GM18519 (cell line): ENCODE results near the gene CFAP61.

Source experiments
- ATAC-seq: cut with Tn5 transposase; IDR thresholded peaks from one replicate; pipeline ENCODE4 v1.9.1; 2021; ENCODE audit warnings: mild to moderate bottlenecking, moderate library complexity; ENCODE audit not compliant: unreplicated experiment, low FRiP score

CFAP61 gene

DNA sequence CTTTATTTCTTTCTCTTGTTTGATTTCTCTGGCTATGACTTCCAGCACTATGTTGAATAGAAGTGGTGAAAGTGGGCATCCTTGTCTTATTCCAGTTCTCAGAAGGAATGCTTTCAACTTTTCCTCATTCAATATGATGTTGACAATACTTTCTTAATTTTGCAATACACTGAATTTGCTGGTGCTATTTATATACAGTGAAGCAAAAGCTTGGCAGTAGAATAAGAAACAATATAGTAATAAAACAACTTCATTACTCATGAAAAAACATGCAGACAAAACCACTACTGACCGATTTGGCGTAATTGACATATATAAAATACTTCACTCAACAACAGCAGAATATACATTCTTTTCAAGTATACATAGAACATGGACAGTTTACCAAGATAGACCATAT lies 96.4 kb downstream of the CFAP61 start:
- no peak for ATAC-seq

DNA sequence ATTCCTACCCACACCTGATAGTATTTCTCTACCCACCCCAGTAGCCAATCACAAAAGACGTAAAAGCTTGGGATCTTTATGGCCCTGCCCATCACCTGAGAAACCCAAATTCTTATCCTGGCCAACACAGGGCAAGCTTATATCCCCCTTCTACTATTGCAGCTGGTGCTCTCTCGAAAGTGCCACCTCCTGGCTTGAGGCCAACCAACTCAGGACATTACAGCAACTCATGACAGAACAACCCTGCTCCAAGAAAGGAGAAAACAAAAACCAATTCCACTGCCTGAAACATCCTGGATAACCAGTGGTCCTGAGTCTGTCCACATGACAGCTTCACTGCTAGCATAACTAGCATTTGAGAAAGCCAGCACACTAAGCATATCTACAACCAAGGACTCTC lies 97.9 kb downstream of the CFAP61 start:
- ATAC-seq, result no peak

DNA sequence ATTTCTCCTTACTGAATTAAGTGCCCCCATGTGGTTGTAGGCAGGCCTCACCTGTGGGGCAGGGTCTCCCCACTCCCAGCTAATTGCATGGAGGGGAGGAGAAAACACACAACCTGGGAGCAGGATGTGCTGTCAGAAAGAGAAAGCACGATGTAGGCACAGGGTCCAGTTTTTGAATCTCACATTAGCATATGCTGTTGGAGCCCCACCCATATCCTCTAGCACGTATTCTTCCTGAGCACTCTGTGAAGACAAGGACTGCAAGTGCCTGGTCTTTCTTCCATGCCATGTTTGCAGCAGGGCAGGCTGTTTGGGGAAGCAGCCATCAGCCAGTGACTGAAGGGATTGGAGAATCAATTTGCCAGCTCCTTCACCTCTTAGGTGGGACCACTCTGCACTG lies 108.2 kb downstream of the CFAP61 start:
- no peak for ATAC-seq

DNA sequence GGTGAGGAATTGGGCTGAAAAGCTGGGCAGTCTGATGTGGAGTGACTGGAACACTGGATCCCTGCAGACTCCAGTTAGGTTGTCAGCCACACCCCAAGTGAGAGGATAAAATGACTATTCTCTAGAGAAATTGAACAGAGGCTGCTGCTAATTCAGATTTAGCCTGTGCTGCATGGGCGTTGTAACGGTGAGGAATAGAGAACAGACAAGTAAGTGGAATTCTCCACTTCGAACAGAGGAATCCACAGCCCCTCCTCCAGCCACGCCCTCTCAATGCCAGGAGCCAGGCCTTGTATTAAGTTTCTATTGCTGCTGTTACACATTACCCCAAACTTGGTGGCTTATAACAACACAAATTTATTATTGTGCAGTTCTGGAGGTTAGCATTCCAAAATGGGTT lies 109.3 kb downstream of the CFAP61 start:
- ATAC-seq, result no peak

DNA sequence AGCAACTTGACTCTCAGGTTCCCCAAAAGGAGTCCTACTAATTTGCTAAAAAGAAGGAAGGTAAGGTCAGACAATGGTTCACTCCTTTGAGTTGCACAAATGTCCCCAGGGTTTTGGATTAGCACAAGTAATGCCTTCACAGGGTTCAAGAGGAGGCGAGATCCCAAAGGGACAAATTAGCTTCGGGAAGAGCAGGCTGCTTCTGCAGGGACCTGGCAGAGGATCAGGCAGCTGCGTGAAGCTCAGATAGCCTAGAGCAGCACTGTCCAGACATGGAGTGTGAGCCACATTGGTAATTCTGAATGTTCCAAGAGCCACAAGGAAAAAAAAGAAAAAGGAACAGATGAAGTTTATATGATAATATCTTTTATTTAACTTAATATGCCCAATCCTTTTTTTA lies 115.4 kb downstream of the CFAP61 start:
- ATAC-seq, result no peak

DNA sequence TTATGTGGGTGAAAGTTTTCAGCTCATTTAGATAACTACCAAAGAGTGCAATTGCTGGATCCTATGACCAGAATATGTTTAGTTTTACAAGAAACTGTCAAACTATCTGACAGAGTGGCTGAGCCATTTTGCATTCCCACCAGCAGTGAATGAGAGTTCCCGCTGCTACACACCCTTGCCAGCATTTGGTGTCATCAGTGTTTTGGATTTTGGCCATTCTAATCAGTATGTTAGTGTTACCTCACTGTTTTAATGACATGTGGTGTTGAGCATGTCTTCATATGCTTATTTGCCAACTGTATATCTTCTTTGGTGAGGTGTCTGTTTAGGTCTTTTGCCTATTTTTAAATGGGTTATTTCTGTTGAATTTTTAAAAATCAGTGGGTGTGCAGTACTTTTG lies 120.9 kb downstream of the CFAP61 start:
- no peak for ATAC-seq

DNA sequence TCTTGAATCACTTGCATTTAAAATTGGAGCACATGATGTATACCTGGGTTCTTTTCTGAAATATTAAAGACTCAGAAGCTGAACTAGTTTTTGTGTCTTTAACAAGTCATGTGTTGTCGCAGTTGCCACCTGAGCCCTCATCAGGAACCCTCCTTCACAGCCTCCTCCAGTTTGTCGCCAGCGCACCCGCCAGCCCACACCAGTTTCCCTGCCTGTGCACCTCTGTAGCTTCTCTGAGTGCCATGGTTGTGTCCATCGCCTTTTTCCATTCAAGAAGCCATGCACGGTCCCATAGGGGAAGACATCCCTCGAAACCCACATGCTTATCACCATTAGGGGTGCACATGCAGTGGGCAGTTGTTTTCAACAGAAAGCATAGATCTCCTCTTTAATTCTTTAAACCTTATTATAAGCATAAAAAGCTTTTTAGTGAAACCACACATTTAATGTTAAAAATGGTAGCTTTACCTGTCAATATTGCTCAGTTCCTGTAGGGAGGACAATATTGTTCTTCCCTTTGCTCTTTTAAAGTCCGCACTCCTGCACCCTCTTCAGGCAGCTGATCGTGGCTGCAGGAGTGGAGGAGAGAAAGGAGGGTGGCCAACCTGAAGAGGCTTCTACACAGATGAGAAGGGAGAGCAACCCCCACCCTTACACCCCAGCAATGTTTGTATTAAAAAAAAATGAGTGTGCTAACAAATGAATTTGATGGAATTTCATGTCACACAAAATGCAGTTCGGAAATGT lies 121.9 kb downstream of the CFAP61 start:
- no peak for ATAC-seq

DNA sequence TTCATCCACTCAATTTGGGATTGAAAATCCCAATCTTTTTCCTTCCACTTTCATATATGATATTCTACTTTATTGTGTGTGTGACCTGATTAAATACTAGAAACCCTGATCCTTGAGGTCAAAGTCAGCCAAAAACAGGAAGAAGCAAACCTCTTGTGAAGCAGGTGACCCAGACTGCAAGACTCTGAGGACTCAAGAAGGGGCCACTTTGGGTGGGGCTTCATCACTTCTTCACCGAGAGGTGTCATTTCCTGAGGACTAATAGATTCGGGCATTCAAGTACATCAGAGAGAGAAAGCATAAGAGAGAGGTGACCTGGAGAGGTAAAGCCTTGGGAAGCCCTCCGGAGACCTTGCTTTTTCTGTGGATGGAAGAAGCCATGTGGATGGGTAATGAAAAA lies 129.0 kb downstream of the CFAP61 start:
- ATAC-seq, result no peak

DNA sequence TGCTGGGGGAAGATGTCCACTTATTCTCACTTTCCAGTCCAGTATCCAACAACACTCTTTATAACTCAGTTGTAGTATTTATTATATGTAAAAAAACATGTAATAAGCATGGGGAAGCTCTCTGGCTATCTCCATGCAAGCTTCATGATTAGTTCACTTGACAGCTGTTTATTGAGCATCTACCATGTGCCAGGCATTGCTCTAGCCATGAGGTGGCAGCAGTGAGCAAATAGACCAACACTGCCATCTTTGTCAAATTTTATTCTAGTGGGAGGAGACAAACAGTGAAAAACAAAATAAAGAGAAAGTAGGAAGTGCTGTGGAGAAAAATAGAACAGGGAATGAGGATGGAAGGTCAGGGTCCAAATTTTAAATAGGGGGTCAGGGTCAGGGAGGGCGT lies 131.8 kb downstream of the CFAP61 start:
- ATAC-seq, result no peak

DNA sequence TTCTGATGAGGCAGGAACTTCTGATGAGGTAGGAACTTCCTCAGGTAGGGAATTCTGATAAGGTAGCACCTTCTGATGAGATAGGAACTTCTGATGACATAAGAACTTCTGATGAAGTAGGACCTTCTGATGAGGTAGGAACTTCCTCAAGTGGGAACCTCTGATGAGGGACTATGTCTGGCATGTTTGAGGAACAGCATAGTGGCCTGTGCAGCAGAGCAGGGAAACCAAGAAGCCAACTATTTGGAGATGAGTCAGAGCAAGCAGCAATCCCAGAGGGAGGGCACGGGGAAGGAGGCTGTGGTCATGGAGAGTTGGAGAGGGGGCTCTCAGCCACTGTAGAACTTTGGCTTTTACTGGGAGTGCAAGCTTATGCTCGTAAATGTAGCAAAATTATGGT lies 132.4 kb downstream of the CFAP61 start:
- ATAC-seq, result no peak

DNA sequence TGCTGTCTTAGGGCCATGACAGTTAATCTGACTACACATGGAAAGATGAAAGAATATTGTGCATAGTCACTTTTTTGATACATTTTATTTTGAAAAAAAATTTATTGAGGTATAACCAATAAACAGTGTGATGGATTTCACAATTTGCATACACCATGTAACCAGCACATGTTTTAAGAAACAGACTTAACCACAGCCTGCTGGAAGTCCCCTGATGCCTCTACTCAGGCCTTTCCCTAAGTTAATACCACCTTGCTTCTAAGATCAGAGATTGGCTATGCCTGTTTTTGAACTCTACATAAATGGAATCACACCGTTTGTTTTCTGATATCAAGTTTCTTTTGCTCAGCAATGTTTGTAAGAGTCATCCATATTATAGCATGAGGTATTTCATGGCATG lies 136.3 kb downstream of the CFAP61 start:
- ATAC-seq, result no peak

DNA sequence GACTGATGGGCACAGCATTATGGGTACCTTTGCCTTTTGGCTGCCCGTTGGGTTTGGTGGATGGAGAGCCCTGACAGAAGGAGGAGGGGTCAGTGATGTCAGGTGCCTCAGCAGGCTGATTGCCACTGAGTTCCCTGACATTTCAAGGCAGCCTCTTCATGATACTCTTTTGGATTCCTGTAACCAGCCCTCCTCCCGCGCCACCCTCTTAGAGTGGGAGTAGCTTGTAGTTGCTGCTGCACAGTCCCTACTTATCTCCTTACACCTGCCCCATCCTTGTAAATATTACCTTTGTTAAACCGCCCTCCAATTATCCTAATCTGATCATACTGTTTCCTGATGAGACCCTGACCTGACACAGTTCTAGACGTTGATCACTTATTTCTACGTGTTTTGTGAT lies 140.0 kb downstream of the CFAP61 start:
- ATAC-seq, result no peak

DNA sequence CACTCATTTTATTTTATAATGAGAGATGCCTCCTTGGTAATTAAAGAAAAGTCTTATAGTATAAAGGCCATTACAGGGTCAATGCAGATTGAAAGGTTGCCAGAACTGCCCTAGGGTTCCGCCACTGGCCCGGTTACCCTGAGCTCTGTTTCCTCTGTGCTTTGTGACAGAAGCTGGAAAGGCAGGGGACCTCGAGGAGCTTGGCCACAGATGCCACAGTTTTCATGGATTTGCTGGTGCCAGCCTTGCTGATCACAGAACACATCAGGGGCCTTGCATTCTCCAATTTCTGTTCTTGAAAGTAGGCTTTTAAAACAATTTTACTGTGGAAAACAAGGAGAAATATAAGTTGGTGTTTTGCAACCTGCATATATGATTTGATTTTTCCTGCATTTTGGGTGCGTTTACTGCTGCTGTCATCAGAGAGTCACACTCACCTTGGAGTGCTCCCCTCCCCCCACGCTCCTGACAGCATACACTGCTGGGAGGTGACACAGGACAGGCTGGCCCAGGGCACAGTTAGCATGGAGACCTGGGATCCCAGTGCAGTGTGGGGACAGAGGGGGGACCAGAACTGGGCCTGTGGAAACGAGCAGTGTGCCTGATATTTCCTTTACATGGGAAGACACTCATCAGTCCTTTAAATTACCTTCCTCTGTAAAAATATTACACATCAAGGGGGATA lies 142.8 kb downstream of the CFAP61 start:
- no peak for ATAC-seq

DNA sequence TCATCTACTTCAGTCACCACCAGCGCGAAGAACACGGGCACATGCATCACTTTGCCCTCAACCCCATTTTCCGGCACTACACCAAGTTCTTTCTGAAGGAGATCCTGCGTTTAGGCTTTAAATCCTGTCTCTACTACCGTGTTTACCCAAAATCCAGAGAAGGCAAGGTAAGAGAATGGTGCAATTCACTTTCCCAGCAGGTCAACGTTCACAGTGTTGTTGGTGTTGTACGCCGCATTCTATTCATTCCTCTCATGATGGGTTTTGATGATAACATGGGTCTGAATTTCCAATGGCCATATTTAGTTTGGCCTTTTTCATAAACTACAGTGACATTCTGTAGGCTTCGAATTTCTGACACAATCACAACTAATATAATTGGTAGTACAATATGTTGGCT lies 144.3 kb downstream of the CFAP61 start:
- ATAC-seq, result no peak

DNA sequence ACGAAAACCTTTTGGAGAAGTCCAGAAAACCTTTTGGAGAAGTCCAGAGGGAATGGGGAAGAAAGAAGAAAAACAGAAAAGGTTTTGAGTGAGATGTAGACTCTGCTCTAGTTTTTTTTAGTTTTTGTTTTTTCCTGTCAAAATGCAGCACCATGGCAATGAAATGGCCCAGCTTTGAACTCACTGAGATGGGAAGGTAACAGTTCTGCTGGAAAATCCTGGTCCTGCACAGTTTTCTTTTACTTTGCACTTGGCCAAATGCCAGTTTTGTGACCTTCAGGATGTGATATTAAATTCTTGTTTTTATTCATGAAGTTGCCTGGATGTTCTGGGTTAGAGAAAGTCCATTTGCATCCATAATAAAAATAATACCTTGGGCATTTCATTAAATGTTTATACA lies 145.7 kb downstream of the CFAP61 start:
- no peak for ATAC-seq

DNA sequence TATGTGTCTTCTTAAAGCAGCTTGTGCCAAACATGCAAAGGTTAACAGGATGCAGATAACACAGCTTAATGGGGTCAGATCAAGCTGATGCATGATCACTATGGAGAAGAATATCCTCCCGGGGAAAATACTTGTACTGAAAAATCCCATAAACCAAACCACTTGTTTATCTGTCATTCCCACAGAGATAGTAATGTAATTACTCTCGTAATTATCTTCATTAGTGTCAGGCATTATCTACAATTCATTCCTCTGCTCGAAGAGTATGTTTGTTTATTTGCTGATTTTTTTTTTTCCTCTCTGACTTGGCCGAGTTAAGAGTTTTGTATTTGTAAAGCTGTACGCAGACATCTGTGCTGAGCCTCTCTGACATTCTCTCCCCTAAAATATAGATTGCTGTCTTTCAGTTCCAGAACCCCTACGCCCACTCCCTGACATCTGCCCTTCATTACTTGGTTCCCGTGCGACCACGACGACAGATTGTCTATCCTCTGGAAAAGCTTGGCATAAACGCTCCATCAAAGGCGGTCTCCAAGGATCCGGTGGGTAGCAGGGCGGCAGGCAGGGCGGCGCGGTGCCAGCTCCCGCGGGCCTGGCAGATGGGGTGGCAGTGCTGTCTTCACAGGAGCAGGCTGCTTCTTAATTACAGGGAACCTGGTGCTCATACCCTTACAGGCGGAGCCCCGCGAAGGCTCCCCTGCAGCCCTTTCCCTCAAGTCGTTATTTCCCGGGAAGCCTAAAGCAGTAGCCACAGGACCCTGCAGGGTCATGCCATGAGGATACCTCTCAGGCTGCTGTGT lies 147.2 kb downstream of the CFAP61 start:
- ATAC-seq, result no peak

DNA sequence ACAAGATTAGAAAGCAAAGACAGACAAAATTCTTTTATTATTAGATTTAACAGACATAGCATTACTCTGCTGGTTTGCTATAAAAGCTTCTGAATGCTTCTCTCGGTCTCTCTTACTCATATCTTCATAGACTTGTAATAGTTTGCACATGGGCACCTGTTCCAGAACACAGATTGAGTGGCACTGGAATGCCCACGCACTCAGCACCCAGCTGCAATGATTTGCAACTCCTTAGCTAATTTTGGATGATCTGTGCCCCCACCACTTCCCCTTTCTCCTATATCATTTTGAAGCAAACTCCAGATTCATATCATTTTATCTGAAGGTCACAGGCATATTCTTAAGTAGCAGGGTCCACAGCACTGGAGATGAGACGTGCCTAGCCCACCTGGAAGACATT lies 148.8 kb downstream of the CFAP61 start:
- no peak for ATAC-seq

DNA sequence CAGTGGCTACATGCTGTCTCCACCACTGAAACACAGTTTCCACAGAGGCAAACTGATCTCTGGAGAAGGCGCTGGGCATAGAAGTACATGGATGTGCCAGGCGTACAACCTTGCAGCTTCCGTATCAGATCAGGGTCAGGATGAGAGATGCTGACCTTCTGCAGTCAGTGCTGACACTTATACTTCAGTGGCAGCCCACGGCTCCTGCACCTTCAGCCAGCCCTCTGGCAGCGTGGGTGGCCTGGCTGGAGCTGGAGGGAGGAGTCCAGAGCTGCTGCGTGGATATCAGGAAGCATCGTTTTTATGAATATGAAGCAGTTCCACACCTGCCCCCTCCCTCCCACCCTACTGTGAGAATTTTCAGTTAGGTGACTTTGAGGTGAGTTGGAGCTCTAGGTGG lies 149.3 kb downstream of the CFAP61 start:
- no peak for ATAC-seq

DNA sequence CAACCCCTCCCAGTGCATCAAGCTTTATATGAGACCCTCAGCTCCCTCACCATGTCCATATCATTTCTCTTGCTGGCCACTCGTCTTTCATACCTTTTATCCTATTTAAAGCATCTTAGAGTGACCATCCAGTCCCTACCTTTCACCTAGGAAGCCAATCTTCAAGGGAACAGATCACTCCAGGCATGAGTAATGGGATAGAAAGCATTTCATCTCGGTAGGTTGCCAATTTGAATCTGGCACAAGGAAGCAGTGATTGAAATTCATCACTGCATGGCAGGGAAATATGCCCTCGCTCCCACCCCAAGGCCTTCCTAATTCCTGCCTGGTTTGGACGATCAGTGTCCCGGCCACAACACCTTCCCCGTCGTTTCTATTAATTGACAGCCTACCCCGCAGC lies 150.4 kb downstream of the CFAP61 start:
- ATAC-seq, result no peak

DNA sequence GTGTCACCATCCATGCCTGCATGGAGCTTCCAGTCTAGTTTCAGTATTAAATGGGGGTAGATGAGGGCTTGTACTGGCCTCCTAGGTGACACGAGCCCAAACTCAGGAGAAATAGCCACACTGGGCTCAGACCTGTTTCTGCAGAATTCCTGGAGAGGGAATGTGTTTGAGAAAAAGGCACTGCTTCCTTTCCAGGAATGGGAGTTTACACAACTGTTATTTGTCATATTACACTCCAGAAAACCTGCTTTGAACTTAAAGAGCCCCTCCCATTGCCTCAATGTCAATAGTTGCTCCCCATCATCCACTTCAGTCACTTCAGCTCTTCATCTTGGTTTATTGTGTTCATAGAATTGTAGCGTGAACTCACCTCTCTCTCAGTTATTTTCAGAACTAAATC lies 151.5 kb downstream of the CFAP61 start:
- ATAC-seq, result no peak

DNA sequence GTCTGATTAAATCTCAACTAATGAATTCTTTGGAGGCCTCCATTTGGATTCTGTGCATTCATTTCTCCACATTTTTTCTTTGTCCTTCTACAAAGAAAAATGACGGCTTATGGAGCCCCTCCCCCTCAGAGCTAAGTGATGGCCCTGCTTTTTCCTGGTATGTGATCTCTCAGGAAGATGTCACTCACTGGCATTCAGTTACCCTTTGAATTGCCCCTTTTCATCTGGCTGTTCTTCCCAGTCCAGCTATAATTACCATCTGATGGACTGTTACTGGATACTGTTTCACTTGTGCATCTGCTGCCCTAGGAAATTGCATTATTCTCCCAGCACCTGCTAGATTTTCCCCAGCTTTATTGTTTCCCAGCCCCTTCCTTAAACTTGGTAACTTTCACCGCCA lies 151.9 kb downstream of the CFAP61 start:
- ATAC-seq, result no peak
